Stimulated activated CD4-positive, alpha-beta T cell treated with anti-CD3 and anti-CD28 coated beads, Interleukin-15, amount 100 ng/mL, for 24 hours (primary cell): ENCODE data around the gene SUN5.
"Not testable (repeated sequence)": the region's sequence is repeated elsewhere in the genome, so short reads cannot be mapped to it uniquely, and the experiment has no call there.

Experiments
- DNase-seq: peaks from one replicate; pipeline ENCODE4 v3.0.0-alpha.2; 2020

SUN5 gene

DNA sequence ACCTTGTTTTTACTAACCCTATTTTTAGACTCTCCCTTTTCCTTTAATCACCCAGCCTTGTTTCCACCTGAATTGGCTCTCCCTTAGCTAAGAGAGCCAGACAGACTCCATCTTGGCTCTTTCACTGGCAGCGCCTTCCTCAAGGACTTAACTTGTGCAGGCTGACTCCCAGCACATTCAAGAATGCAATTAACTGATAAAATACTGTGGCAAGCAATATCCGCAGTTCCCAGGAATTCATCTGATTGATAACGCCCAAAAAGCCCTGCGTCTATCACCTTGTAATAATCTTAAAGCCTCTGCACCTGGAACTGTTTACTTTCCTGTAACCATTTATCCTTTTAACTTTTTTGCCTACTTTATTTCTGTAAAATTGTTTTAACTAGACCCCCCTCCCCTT is 29.1 kb downstream of the SUN5 start:
- not testable (repeated sequence) for DNase-seq

GRCh38 chr20:32974204-32975064 is 29.8 kb downstream of the SUN5 start:
- DNase-seq: not testable (repeated sequence)

DNA sequence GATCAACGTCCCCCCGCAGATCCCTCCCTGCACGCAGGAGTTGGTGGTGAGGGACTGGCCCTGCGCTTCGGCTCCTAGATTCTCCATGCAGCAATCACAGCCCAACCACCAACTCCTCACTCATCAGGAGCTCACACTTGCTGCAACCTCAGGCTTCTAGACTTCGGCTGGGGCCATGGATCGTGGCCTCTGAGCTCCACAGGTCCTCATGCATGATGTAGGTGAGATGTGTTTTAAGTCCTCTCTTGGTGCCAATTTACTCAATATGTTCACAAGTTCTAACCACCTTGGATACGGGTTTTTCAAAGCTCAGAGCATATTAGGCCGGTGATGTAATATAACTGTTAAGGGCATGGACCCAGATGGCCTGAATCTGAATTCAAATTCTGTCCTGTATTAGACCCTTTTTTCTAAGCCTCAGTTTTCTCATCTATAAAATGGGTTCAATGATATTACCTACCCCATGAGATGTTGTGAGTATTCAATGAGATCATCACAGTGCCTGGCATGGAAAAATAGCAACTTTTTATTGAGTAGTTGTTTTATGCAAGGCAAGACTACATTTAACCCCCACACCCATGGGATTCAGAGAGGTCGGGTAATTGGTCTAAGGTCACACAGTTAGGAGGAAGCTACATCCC is 31.0 kb downstream of the SUN5 start:
- DNase-seq: no peak

DNA sequence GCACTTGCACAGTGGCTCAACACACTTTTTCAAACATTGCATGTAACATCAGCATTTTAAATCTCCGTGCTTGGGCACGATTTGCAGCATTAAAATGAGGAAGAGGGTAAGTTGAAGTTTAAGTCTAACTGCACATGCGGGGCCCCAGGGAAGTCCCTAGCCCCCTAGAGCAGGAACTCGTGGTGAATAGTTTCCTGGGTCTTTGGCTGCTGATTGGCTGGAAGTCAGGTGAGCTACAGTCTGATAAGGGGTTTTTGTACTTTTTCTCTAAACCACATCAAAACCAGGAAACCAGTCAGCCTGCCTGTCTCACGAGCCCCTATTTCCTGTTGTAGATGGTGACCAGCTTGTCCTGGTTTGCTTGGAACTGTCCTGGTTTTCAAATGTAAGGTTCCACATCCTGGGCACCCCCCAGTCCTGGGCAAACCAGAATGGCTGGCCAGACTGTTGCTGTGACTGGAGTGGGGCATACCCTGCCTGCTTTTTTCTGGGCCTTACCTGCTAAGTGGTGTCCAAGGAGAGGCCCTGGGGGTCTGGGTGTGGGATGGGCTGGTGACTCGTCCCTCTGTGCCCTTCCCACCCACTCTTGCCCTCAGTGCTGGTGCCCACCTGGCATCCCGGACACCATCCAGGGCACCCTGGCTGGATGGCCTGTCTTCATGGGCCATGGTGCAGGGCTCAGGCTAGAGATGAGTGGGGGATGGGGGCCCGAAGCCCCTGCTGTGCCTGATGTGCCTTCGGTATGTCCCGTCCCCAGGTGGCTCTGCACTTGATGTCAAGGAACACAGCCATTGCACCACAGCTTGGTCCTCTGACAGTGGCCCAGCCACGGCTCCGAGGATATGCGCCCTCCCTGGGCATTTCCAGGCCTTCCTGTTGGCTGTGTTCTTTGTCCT is 31.8 kb downstream of the SUN5 start:
- peak; percentile 85 for DNase-seq

- DNase-seq: peak; percentile 38
These were observed 32.5 kb downstream of the SUN5 start for GRCh38 chr20:32971703-32972161.

- peak; percentile 37 for DNase-seq
These were observed 33.3 kb downstream of the SUN5 start for GRCh38 chr20:32970973-32971300.

DNA sequence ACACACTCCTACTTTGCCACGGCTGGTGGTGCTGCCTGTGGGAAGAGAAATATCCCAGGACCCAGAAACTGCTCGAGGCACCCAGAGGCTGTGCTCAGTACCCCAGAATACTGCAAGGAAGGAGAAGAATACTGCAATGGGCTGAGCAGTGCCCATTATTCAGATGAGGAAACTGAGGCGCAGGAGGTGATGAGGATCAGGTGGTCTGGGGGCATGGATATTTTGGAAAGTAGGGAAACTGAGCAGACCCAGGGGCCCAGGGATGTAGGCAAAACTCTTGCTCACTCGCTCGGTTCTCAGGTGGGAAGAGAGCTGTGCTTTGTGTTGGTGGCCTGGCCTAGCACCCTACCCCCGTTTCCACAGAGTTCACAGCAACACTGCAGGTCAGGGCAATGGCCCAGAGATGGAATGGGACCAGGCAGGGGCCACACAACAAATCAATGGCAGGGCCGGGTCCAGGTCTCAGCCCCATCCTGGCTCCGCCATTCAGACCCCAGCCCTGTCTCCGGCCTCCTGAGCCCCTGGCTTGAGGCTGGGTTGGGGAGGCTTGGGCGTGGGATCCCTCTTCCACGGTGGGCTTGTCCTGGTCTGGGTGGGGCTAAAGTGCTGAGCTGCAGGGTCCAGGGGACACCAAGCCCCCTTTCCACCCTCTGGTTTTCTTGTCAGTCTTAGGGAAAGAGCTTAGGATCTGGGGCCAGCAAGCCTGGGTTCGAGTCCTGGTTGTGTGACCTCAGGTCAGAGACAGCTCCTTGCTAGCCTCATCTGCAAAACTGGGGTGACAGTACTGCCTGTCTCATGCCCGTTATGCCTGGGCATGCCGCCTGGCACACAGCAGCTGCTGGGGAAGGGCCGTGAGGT is 33.9 kb downstream of the SUN5 start:
- no peak for DNase-seq

DNA sequence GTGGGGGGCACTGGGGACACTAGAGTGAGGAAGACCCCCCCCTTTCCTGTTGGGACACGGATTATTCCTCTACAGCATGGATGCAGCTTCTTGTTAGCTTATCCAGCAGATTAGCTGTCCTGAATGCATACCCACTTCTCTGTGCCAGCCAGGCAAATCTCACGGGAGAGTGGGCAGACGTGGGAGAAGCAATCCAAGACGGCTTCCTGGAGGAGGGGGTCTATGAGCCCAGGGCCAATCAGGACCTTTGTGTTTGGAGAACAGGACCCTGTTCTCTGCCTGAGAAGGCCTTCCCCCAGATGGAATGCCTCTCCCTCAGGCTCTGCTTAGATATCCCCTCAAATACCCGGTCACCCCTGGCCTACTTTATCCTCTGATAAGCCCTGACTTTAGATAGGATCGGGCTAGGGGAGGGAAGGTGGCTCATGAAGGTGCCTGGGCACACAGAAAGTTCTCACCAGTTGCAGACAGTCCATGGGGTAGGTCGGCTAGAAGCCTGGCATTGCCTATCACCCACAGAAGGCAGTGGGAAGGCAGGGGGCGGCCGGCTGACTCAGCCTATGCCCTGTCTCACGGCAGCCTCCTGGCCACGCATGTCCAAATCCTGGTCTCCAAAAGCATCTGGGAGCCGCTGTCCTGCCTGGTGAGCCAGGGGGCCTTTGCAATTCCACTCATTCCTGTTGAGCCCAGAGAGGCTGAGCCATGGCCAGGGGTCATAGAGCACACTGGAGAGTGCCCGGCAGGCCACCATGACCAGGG is 34.7 kb downstream of the SUN5 start:
- DNase-seq: no peak

GRCh38 chr20:32968478-32969241 is 35.6 kb downstream of the SUN5 start:
- peak; percentile 64 for DNase-seq

DNA sequence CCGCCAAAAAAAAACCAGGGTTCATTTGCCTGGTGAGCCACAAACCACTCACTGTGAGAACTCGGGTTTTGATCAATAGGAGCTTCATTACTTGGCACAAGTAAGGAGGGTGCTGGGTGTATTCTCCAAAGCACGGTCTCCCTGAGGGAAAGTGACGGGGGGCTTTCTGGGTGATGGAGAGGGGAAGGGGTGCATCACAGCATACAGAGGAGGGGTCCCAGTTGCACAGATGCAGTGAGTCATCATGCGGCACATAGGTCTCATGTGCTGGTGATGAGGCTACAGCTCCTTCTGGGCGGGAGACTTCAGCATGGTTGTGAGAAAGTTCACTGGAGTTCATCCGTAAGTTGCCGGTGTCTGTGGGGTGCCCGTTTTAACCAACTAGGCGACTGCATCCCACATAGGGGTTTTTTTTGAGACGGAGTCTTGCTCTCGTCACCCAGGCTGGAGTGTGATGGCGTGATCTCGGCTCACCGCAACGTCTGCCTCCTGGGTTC is 36.2 kb downstream of the SUN5 start:
- DNase-seq: peak; percentile 63

GRCh38 chr20:32966881-32967781 is 37.1 kb downstream of the SUN5 start:
- DNase-seq: peak; percentile 64

- DNase-seq: no peak
These were observed 37.9 kb downstream of the SUN5 start for GRCh38 chr20:32966382-32966781.

- DNase-seq: peak; percentile 36
These were observed 38.5 kb downstream of the SUN5 start for GRCh38 chr20:32965581-32966373.

- no peak for DNase-seq
These were observed 39.1 kb downstream of the SUN5 start for GRCh38 chr20:32965115-32965514.

DNA sequence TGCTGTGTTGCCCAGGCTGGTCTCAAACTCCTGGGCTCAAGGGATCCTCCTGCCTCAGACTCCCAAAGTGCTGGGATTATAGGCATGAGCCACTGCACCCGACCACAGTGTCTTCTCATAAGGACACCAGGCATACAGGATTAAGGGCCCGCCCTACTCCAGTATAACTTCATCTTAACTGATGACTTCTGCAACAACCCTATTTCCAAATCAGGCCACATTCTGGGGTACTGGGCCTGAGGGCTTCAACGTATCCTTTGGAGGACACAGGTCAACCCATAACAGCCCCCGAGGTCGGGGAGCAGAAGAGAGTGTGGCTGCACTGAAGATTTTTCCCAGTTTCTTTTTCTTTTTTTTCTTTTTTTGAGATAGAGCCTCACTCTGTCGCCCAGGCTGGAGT is 39.7 kb downstream of the SUN5 start:
- no peak for DNase-seq

DNA sequence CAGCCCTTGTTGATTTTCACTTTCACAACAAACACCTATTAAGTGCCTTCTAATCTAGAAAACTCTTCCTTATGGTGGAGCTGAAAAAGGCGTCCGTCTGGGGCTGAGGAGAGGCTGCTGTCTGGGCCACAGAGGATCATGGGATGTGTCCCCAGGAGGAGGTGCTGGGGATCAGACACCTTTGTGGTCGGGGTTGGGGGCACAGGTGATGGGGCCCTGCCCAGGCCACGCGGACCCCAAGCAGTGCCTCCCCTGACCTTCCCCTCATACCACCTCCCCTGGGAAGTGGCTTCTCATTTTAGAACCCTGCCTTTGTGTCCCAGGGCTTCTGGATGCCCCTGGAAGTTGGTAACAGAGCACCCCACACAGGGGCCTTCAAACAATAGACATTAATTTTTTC is 41.1 kb downstream of the SUN5 start:
- no peak for DNase-seq

DNA sequence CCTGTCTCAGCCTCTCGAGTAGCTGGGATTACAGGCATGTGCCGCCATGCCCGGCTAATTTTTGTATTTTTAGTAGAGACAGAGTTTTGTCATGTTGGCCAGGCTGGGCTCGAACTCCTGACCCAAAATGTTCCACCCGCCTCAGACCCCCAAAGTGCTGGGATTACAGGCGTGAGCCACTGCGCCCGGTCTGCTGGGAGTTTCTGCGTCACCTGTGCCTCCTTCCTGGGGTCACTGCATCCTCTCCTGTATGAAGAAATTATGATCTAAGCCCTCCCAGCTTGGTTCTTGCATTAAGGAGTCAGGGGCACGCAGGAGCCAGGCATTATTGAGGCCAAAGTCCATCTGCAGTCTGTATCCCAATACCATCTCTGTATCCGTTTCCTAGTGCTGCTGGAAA is 41.6 kb downstream of the SUN5 start:
- DNase-seq: not testable (repeated sequence)

- DNase-seq: no peak
These were observed 42.2 kb downstream of the SUN5 start for GRCh38 chr20:32962053-32962452.
